Gastrocnemius medialis (tissue), 4 donors: Measurements from ENCODE around the gene STRIT1. TPM values are rescaled to one million over a fixed set of nuclear protein-coding genes. Genes with fewer than 3 reads are reported as not detected.
A peak's percentile ranks its signal among the peaks of the same experiment; 100 is the strongest.

Source experiments
- ATAC-seq, 2 donors: fragments of 150-250 bp; one replicate each; pipeline ENCODE4 v1.9.1; 2016
- DNase-seq, 2 donors: peaks; one replicate each; pipeline ENCODE4 v3.0.0-alpha.2; 2019
- H3K27ac ChIP-seq, 4 donors: fragments of 200-600 bp; sonication (generic); 1 replicate in 1 of 4; 2 replicates in 3 of 4; pipeline ENCODE4 v1.5.1; 2016 to 2018; ENCODE audit warnings: mild to moderate bottlenecking in 2 of 4, moderate library complexity in 1 of 4
- H3K27me3 ChIP-seq, 3 donors: fragments of 200-600 bp; sonication (generic) in 2 of 3; 1 replicate in 1 of 3; 2 replicates in 2 of 3; pipeline versions ENCODE4 v1.5.1 to v1.6.0; 2016 to 2019; ENCODE audit warnings: mild to moderate bottlenecking in 1 of 3, moderate library complexity in 1 of 3
- H3K36me3 ChIP-seq, 2 donors: fragments of 200-600 bp; sonication (generic) in 1 of 2; one replicate each; pipeline ENCODE4 v1.5.1; 2017 to 2018
- H3K4me1 ChIP-seq, 2 donors: fragments of 200-600 bp; sonication (generic) in 1 of 2; one replicate each; pipeline ENCODE4 v1.5.1; 2016 to 2017; ENCODE audit warnings: mild to moderate bottlenecking in 2 of 2
- H3K4me3 ChIP-seq, 4 donors: fragments of 200-600 bp; sonication (generic) in 3 of 4; 1 replicate in 1 of 4; 2 replicates in 3 of 4; pipeline ENCODE4 v1.5.1; 2016 to 2019; ENCODE audit warnings: mild to moderate bottlenecking in 2 of 4
- H3K9me3 ChIP-seq, 3 donors: fragments of 200-600 bp; sonication (generic) in 2 of 3; 1 replicate in 1 of 3; 2 replicates in 2 of 3; pipeline ENCODE4 v1.5.1; 2016 to 2019
- POLR2A ChIP-seq, 2 donors: fragments of 450-650 bp; IDR thresholded peaks; one replicate each; pipeline ENCODE4 v1.6.1; 2017; ENCODE audit warnings: antibody characterized with exemption in 2 of 2, mild to moderate bottlenecking in 2 of 2, moderate library complexity in 2 of 2
- in situ Hi-C, 4 donors: fragments of 200-750 bp; cut with MboI; loops; one replicate each; pipeline versions ENCODE4 v1.15.0 to v1.8.0; 2017; ENCODE audit warnings: low sequenced_read_pairs in 4 of 4
- intact Hi-C: fragments of 100-400 bp; cut with DNase I; formaldehyde crosslinking; loops from one replicate; pipeline ENCODE4 v1.15.1; 2023; ENCODE audit warnings: low total_unique reads
- total RNA-seq, 4 donors: library from RNA; depleted of rRNA; stranded (reverse); fragments of >200 nt; gene quantifications; one replicate each; pipeline versions ENCODE4 v1.1.0 to v1.2.3, GENCODE V29; 2016
- TF ChIP-seq, protein P1 (sequence below), 5 experiments: fragments of 450-650 bp in 3 of 5; fragments of 200-600 bp in 2 of 5; sonication (generic) in 2 of 5; IDR thresholded peaks in 4 of 5; conservative IDR thresholded peaks in 1 of 5; 1 replicate in 4 of 5; 2 replicates in 1 of 5; pipeline ENCODE4 v1.5.1; 2016 to 2019; ENCODE audit warnings: antibody characterized with exemption in 5 of 5, mild to moderate bottlenecking in 3 of 5, moderate library complexity in 3 of 5

Gene STRIT1
- total RNA-seq, 4 donors from 2014 or later, result 507 to 2,272 (median 1,180) TPM

GRCh38 chr3:155313916-155314315 lies 20.4 kb upstream of the STRIT1 start:
- no peak overlapping the region for H3K4me3 ChIP-seq
- H3K36me3 ChIP-seq, result no peaks in the 10 kb centered on the region
- ATAC-seq, result no peak
- in situ Hi-C loops (loop anchor here in 2 of 4 donors (25.0 kb wide), 2 partner anchors 227 to 352 kb away; partner anchors contain the start of gene MME (in 1 of the 2)), intact Hi-C loops (loop anchor here (2.0 to 5.0 kb wide), 2 partner anchors 122 to 249 kb away; no protein-coding TSS in a partner anchor)
- TF ChIP-seq, protein P1, sequence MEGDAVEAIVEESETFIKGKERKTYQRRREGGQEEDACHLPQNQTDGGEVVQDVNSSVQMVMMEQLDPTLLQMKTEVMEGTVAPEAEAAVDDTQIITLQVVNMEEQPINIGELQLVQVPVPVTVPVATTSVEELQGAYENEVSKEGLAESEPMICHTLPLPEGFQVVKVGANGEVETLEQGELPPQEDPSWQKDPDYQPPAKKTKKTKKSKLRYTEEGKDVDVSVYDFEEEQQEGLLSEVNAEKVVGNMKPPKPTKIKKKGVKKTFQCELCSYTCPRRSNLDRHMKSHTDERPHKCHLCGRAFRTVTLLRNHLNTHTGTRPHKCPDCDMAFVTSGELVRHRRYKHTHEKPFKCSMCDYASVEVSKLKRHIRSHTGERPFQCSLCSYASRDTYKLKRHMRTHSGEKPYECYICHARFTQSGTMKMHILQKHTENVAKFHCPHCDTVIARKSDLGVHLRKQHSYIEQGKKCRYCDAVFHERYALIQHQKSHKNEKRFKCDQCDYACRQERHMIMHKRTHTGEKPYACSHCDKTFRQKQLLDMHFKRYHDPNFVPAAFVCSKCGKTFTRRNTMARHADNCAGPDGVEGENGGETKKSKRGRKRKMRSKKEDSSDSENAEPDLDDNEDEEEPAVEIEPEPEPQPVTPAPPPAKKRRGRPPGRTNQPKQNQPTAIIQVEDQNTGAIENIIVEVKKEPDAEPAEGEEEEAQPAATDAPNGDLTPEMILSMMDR (IDR thresholded peaks at IDR 0.05 in 4 of 5, conservative IDR thresholded peaks at IDR 0.05 in 1 of 5), result no peak
- no peak for TF ChIP-seq POLR2A (IDR thresholded peaks at IDR 0.05)
- no peaks in the 10 kb centered on the region for H3K27me3 ChIP-seq
- H3K4me1 ChIP-seq, result peaks cover 35 to 38% of the 10 kb centered on the region in 2 donors
- no peaks in the 10 kb centered on the region for H3K9me3 ChIP-seq
- DNase-seq, result no peak
- H3K27ac ChIP-seq, result peak overlapping the region; percentile 71 to 79 (median 77)

DNA sequence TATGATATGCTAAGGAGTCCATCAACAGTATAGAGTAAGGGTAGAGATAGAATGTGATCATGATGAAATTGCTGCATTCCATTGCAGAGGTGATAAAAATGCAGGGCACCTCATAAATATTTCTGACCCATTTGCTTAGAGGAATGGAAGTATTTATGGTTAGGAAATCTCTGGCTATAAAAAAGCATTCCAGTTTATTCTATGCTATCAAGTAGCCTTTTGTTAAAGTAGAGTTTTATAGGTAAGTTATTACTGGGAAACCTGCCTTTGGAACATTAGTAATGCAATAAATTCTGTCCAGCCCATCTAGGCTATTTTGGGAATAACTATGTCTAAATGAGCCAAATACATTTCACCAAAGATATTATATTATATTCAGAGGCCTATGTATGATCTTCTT lies 19.8 kb upstream of the STRIT1 start:
- Histone ChIP-seq H3K4me3 (no peak overlapping the region), H3K36me3 (no peaks in the 10 kb centered on the region), H3K9me3 (no peaks in the 10 kb centered on the region), H3K4me1 (peaks cover 35 to 38% of the 10 kb centered on the region in 2 donors), H3K27ac (peak overlapping the region; percentile 71 to 79 (median 77)), H3K27me3 (no peaks in the 10 kb centered on the region)
- no peak for TF ChIP-seq POLR2A (IDR thresholded peaks at IDR 0.05)
- TF ChIP-seq, protein P1 (IDR thresholded peaks at IDR 0.05 in 4 of 5, conservative IDR thresholded peaks at IDR 0.05 in 1 of 5), result no peak
- in situ Hi-C loops (loop anchor here in 2 of 4 donors (25.0 kb wide), 2 partner anchors 226 to 351 kb away; partner anchors contain the start of gene MME (in 1 of the 2)), intact Hi-C loops (loop anchor here (2.0 to 5.0 kb wide), 2 partner anchors 121 to 248 kb away; no protein-coding TSS in a partner anchor)
- ATAC-seq (peak in 1 of 2 donors; percentile 37), DNase-seq (no peak)

DNA sequence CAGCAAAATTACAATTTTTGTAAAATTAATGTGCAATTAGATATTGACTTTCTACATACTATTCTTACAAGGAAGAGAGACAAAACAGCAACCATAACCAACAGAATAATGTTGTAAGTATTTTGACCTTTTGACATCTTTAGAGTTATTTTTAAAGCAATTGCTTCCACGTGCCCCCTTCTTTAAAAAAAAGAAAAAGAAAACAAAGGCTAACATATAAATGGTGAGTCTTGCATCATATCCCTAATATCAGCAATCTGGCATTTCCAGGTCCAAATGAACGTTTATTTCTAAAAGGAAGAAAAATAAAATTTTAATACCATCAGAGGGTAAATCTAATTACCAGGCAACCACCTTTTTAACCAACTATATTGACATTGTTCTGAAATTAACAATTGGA lies 19.3 kb upstream of the STRIT1 start:
- Histone ChIP-seq H3K4me3 (no peak overlapping the region), H3K36me3 (no peaks in the 10 kb centered on the region), H3K27ac (peak overlapping the region; percentile 71 to 79 (median 77)), H3K27me3 (no peaks in the 10 kb centered on the region), H3K4me1 (peaks cover 35 to 38% of the 10 kb centered on the region in 2 donors), H3K9me3 (no peaks in the 10 kb centered on the region)
- no peak for ATAC-seq
- intact Hi-C loops, result loop anchor here (2.0 to 5.0 kb wide), 2 partner anchors 120 to 248 kb away; no protein-coding TSS in a partner anchor
- in situ Hi-C loops, result loop anchor here in 2 of 4 donors (25.0 kb wide), 2 partner anchors 225 to 350 kb away; partner anchors contain the start of gene MME (in 1 of the 2)
- DNase-seq, result no peak
- TF ChIP-seq, protein P1 (IDR thresholded peaks at IDR 0.05 in 4 of 5, conservative IDR thresholded peaks at IDR 0.05 in 1 of 5), result no peak
- TF ChIP-seq POLR2A (IDR thresholded peaks at IDR 0.05), result no peak

GRCh38 chr3:155309581-155309980 lies 16.1 kb upstream of the STRIT1 start:
- Histone ChIP-seq H3K27ac (no peak overlapping the region), H3K36me3 (no peaks in the 10 kb centered on the region), H3K4me3 (no peak overlapping the region), H3K9me3 (no peaks in the 10 kb centered on the region), H3K4me1 (peaks cover 19 to 23% of the 10 kb centered on the region in 2 donors), H3K27me3 (no peaks in the 10 kb centered on the region)
- ATAC-seq (no peak), DNase-seq (no peak)
- TF ChIP-seq, protein P1 (IDR thresholded peaks at IDR 0.05 in 4 of 5, conservative IDR thresholded peaks at IDR 0.05 in 1 of 5), result no peak
- no peak for TF ChIP-seq POLR2A (IDR thresholded peaks at IDR 0.05)
- intact Hi-C loops, result no loop called here
- in situ Hi-C loops, result loop anchor here in 2 of 4 donors (25.0 kb wide), 2 partner anchors 222 to 347 kb away; partner anchors contain the start of gene MME (in 1 of the 2)
